HG03064 (cell line): Measurements from ENCODE around the gene MYOF.
"Not testable (repeated sequence)": the region's sequence is repeated elsewhere in the genome, so short reads cannot be mapped to it uniquely, and the experiment has no call there.

Experiments
- ATAC-seq: cut with Tn5 transposase; IDR thresholded peaks from one replicate; pipeline ENCODE4 v1.9.1; 2021; ENCODE audit warnings: low read depth; ENCODE audit not compliant: unreplicated experiment

MYOF gene

GRCh38 chr10:93315246-93315645 is 166.9 kb downstream of the MYOF start:
- no peak for ATAC-seq

- ATAC-seq = not testable (repeated sequence)
Observed at GRCh38 chr10:93314656-93315055, 167.5 kb downstream of the MYOF start.

- no peak for ATAC-seq
Observed at GRCh38 chr10:93313798-93314197, 168.3 kb downstream of the MYOF start.

GRCh38 chr10:93309062-93309461 is 173.1 kb downstream of the MYOF start:
- no peak for ATAC-seq

- no peak for ATAC-seq
Observed at GRCh38 chr10:93305122-93305521, 177.0 kb downstream of the MYOF start.

GRCh38 chr10:93300981-93301380 is 181.2 kb downstream of the MYOF start:
- ATAC-seq = no peak

GRCh38 chr10:93300288-93300917 is 181.7 kb downstream of the MYOF start:
- no peak for ATAC-seq

DNA sequence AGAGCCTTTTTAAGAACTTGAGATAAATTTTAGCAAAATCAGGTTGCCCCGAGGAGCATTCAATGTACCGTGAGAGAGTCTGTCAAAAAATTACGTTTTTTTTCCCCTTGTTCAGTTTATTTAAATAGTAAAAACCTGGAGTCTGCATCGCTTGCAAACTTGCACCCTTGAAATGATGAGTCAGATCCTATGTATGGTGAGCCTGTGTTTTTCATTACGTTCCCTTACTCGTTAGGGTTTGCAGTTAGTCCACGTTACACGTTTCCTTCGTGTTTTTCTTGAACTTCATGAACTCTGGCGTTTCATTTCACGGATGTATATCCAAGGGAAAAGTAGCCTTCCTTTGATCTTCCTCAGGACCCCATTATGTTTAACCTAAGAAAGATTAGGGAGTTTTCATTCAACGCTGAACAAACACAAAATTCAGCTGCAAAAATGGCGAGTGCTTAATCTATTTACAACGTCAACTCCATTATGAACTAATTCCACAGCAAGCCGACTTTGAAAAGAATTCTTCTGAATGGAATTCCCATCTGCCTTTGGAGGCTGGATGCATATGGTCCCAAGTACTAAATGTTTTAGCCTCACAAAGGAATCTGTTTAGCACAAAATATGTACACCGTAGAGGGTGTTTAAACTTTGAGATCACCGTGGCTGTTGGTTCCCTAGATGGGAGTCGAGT is 182.4 kb downstream of the MYOF start:
- ATAC-seq = no peak

DNA sequence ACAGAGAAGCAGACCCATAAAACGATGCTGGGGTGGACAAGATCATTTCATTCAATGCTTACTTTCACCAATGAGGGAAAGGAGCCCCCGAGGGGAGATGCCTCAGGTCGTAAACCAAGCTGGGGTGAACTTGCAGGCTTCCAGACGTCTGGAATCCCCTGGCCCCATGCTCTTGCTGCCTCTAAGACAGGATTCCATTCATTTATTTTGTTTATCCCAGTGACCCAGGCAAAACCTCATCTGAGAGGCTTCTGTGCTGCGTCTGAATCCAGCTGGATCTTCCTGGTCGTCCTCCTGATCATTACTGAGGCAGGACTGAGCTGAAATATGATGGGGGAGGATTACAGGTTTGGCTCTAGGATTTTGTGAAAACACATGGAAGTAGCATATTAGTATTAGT is 182.9 kb downstream of the MYOF start:
- ATAC-seq = no peak

GRCh38 chr10:93296151-93296550 is 186.0 kb downstream of the MYOF start:
- ATAC-seq = no peak

DNA sequence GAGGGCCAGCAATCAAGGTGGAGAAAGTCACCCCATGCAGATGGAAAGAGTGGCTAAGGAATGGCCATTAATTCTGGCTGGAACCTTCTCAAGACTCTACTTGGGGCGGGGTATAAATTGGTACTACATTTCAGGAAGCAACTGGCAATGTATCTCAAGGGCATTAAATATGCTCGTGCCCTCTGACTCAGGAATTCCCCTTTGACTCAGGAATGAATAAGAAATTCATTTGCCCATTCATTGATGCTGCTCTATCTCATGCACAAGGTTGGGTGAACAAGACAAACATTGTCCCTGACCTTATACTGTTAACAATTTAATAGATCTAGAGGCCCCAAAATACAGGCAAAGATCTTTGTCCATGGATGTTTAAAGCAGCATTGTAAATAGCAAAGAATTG is 188.1 kb downstream of the MYOF start:
- no peak for ATAC-seq

- no peak for ATAC-seq
Observed at GRCh38 chr10:93290661-93291354, 191.3 kb downstream of the MYOF start.

GRCh38 chr10:93288679-93289634 is 193.2 kb downstream of the MYOF start:
- ATAC-seq = no peak

DNA sequence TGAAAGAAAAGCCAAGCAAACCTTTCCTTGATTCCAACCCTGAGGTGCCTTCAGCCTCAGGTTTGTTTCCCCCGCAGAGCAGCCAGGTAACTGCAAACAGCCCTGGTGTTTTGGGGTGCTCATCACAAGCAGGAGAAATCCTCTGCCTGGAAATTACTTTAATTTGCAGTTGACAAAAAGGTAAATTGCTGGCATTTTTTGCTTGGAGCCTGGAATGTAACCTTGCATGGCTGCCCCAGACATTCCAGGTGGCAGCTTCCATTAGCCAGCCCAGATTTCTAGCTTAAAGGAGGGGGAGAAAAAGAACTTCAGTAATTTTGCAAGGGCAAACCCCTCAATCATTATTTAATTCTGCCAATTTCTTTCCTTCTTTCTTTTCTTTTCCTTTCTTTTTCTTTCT is 194.4 kb downstream of the MYOF start:
- no peak for ATAC-seq

DNA sequence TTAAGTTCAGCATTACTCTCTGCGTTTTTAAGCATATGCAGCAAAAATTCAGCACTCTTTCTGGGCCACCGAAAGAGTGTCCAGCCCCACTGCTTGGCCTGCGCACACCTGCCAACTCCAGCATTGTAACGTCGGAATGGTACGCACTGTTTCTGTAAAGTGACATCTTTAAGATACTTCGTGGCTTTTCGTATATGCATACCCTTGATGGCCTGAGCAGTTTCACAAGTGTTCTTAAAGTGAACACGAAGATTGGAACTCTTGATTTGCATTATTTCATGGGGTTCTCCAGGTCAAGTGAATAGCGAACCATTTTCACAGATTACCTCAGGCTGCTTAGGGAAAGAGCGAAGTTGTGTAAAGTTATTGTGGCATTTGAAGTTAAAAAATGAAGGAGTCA is 197.9 kb downstream of the MYOF start:
- not testable (repeated sequence) for ATAC-seq

DNA sequence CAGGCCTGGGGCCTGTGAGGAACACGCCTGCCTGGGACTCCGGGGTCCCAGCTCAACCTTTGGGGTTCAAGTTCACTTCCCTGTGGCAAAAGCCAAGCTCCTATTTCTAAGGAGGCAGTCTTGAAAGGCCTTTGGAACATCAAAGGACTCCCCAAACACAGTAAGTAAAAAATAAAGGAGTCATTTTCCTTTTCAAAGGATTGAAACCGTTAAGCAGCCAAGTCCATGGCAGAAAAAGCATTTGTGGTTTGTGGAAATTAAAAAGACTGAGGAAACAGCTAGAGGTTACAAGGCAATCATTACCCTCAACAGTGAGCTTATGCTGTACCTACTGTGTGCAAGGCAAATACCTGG is 200.8 kb downstream of the MYOF start:
- no peak for ATAC-seq

- no peak for ATAC-seq
Observed at GRCh38 chr10:93280699-93281366, 201.3 kb downstream of the MYOF start.

DNA sequence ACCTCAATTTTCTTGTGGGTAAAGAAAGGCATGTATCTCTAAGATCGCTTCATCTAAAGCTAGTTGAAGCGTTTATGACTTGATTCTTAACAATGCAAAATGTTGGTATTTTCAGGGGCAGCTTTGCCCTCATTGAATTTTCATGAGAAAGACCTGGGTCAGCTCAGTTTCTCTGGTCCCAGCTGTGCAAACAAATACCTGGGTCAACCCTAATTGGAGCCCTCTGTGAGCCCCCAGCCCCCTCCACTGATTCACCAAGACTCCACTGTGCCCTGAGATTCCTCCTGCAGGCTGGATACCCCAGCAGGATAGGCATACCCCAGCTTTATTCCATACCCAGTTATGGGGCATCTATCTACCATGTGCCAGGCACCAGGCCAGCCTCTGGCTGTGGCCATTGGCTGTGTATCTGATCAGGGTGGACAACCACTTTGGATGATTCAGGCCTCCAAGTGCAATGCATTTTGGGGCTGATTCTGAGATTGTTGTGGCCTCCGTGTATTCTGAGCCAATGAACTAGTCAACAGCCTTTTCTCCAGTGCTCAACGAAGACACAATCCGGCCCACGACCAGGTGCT is 201.9 kb downstream of the MYOF start:
- no peak for ATAC-seq

GRCh38 chr10:93277360-93277759 is 204.8 kb downstream of the MYOF start:
- ATAC-seq = no peak

DNA sequence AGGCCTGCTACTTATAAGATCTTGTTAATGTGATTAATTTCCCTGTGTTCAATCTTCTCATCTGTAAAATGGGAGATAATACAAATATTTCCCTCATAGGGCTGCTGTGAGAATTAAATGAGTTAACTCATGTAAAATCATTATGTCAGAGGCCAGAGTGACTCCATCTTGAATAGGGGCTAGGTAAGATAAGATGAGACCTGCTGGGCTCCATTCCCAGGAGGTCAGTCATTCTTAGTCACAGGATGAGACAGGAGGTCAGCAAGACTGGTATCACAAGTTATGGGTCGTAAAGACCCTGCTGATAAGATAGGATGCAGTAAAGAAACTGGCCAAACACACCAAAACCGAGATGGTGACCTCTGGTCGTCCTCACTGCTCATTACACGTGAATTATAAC is 207.7 kb downstream of the MYOF start:
- no peak for ATAC-seq
